Endodermal cell (in vitro differentiated cells): ENCODE results near the gene CRIP2. TPM values are rescaled to one million over a fixed set of nuclear protein-coding genes. Genes with fewer than 3 reads are reported as not detected.
A peak's percentile ranks its signal among the peaks of the same experiment; 100 is the strongest.

Experiments
- DNase-seq: peaks from one replicate; pipeline ENCODE4 v3.0.0-alpha.2; 2017
- H3K27ac ChIP-seq: 2 replicates; pipeline ENCODE4 v1.5.1; 2013; ENCODE audit warnings: mild to moderate bottlenecking, low read depth, low read length, moderate library complexity
- H3K27me3 ChIP-seq: 2 replicates; pipeline ENCODE4 v1.6.1; 2013; ENCODE audit warnings: mild to moderate bottlenecking, low read length, moderate library complexity; ENCODE audit not compliant: insufficient read depth, control insufficient read depth, poor library complexity, severe bottlenecking
- H3K36me3 ChIP-seq: 2 replicates; pipeline ENCODE4 v1.7.0; 2013; ENCODE audit warnings: mild to moderate bottlenecking, low read length, moderate library complexity; ENCODE audit not compliant: control insufficient read depth, insufficient read depth
- H3K4me1 ChIP-seq: one replicate; pipeline ENCODE4 v1.7.0; 2013; ENCODE audit warnings: low read length; ENCODE audit not compliant: control insufficient read depth, insufficient read depth
- H3K4me3 ChIP-seq: 2 replicates; pipeline ENCODE4 v1.5.1; 2013; ENCODE audit warnings: mild to moderate bottlenecking, low read length, moderate library complexity
- H3K9ac ChIP-seq: 2 replicates; pipeline ENCODE4 v1.6.1; 2013; ENCODE audit warnings: mild to moderate bottlenecking, low read length, moderate library complexity; ENCODE audit not compliant: poor library complexity, severe bottlenecking; ENCODE audit errors: extremely low read depth
- H3K9me3 ChIP-seq: 2 replicates; pipeline ENCODE4 v1.6.1; 2013; ENCODE audit warnings: mild to moderate bottlenecking, low read length, moderate library complexity; ENCODE audit not compliant: control insufficient read depth
- H3K27ac Mint-ChIP-seq: 2 replicates; pipeline ENCODE4 v1.8.0; 2020; ENCODE audit warnings: mixed read lengths
- H3K27me3 Mint-ChIP-seq: 2 replicates; pipeline ENCODE4 v1.8.0; 2021; ENCODE audit warnings: mild to moderate bottlenecking, mixed read lengths; ENCODE audit not compliant: insufficient read depth
- H3K36me3 Mint-ChIP-seq: 2 replicates; pipeline ENCODE4 v1.8.0; 2020; ENCODE audit warnings: low read depth, mixed read lengths
- H3K4me1 Mint-ChIP-seq: 2 replicates; pipeline ENCODE4 v1.8.0; 2020; ENCODE audit warnings: mixed read lengths
- H3K4me3 Mint-ChIP-seq: 2 replicates; pipeline ENCODE4 v1.8.0; 2020; ENCODE audit warnings: mild to moderate bottlenecking, moderate library complexity, mixed read lengths
- H3K9me3 Mint-ChIP-seq: 2 replicates; pipeline ENCODE4 v1.8.0; 2020; ENCODE audit warnings: mild to moderate bottlenecking, mixed read lengths
- CTCF ChIP-seq: fragments of 200-600 bp; sonication (generic); conservative IDR thresholded peaks from 2 replicates; pipeline ENCODE4 v1.5.0; 2021; ENCODE audit warnings: antibody characterized with exemption, mild to moderate bottlenecking
- WGBS, 2 experiments: methylation state at CpG; one replicate each; pipeline versions ENCODE4 v1.1.5 to v1.1.7; 2013; ENCODE audit warnings: missing lambda C conversion rate in 2 of 2, mixed read lengths in 1 of 2; ENCODE audit not compliant: insufficient coverage in 1 of 2, insufficient read length in 1 of 2; 5-methylcytosine and 5-hydroxymethylcytosine counted together
- total RNA-seq, 2 donors: library from RNA; stranded (reverse); fragmentation: NEBNext Ultra II Directional in 1 of 2; extraction: Animal tissue kit (Norgen Biotek cat#: 25700) in 1 of 2; gene quantifications; 2 replicates in 1 of 2; 3 replicates in 1 of 2; pipeline ENCODE4 v1.2.1, GENCODE V29; 2021

Gene CRIP2
- total RNA-seq, 2 donors from 2014 or later, result 3.9 to 5.3 TPM

GRCh38 chr14:105426416-105427130 is 48.0 kb upstream of the CRIP2 start:
- no peak overlapping the region for H3K4me3 Mint-ChIP-seq
- no peak overlapping the region for H3K4me3 ChIP-seq
- H3K36me3 ChIP-seq, result peaks cover 56% of the 10 kb centered on the region
- WGBS, 2 experiments, result 95 to 97% methylated on average over 20 to 21 of the region's 21 CpGs
- H3K9ac ChIP-seq, result no peak overlapping the region
- H3K4me1 Mint-ChIP-seq, result no peaks in the 10 kb centered on the region
- H3K36me3 Mint-ChIP-seq, result peaks cover 66% of the 10 kb centered on the region
- no peaks in the 10 kb centered on the region for H3K27me3 Mint-ChIP-seq
- H3K27me3 ChIP-seq, result no peaks in the 10 kb centered on the region
- no peak for TF ChIP-seq CTCF
- peak; percentile 37 for DNase-seq
- no peaks in the 10 kb centered on the region for H3K4me1 ChIP-seq
- H3K27ac ChIP-seq, result no peak overlapping the region
- peaks cover 19% of the 10 kb centered on the region for H3K9me3 ChIP-seq
- peaks cover 10% of the 10 kb centered on the region for H3K9me3 Mint-ChIP-seq
- no peak overlapping the region for H3K27ac Mint-ChIP-seq

GRCh38 chr14:105427412-105427811 is 47.2 kb upstream of the CRIP2 start:
- H3K4me1 Mint-ChIP-seq, result no peaks in the 10 kb centered on the region
- Histone ChIP-seq H3K4me3 (no peak overlapping the region), H3K9me3 (peaks cover 19% of the 10 kb centered on the region), H3K4me1 (no peaks in the 10 kb centered on the region), H3K36me3 (peaks cover 53% of the 10 kb centered on the region), H3K27ac (no peak overlapping the region), H3K9ac (no peak overlapping the region), H3K27me3 (no peaks in the 10 kb centered on the region)
- peaks cover 70% of the 10 kb centered on the region for H3K36me3 Mint-ChIP-seq
- H3K27me3 Mint-ChIP-seq, result no peaks in the 10 kb centered on the region
- no peak overlapping the region for H3K27ac Mint-ChIP-seq
- no peak for TF ChIP-seq CTCF
- no peak overlapping the region for H3K4me3 Mint-ChIP-seq
- WGBS, 2 experiments, result 97 to 100% methylated on average over 9 to 10 of the region's 10 CpGs
- peaks cover 10% of the 10 kb centered on the region for H3K9me3 Mint-ChIP-seq
- no peak for DNase-seq

GRCh38 chr14:105427936-105428485 is 46.6 kb upstream of the CRIP2 start:
- Histone ChIP-seq H3K4me1 (no peaks in the 10 kb centered on the region), H3K9ac (no peak overlapping the region), H3K4me3 (no peak overlapping the region), H3K36me3 (peaks cover 48% of the 10 kb centered on the region), H3K27me3 (no peaks in the 10 kb centered on the region), H3K9me3 (peaks cover 19% of the 10 kb centered on the region), H3K27ac (no peak overlapping the region)
- Mint-ChIP-seq H3K27me3 (no peaks in the 10 kb centered on the region), H3K4me1 (no peaks in the 10 kb centered on the region), H3K4me3 (no peak overlapping the region), H3K27ac (no peak overlapping the region), H3K36me3 (peaks cover 70% of the 10 kb centered on the region), H3K9me3 (peaks cover 10% of the 10 kb centered on the region)
- WGBS, 2 experiments, result 92 to 97% methylated on average over 5 to 9 of the region's 9 CpGs
- TF ChIP-seq CTCF, result no peak
- DNase-seq, result no peak
